HUES48 (cell line): ENCODE results near the gene PFDN6.

Source experiments
- H3K27ac ChIP-seq: one replicate; pipeline ENCODE4 v1.7.0; 2013; ENCODE audit warnings: low read depth, low read length, inconsistent platforms
- H3K27me3 ChIP-seq: 2 replicates; pipeline ENCODE4 v1.6.1; 2013; ENCODE audit warnings: mild to moderate bottlenecking, low read length; ENCODE audit not compliant: control insufficient read depth, insufficient read depth
- H3K36me3 ChIP-seq: 2 replicates; pipeline ENCODE4 v1.6.1; 2013; ENCODE audit warnings: low read length; ENCODE audit not compliant: control insufficient read depth, insufficient read depth
- H3K4me1 ChIP-seq: 2 replicates; pipeline ENCODE4 v1.6.1; 2013; ENCODE audit warnings: mild to moderate bottlenecking, low read length; ENCODE audit not compliant: control insufficient read depth, insufficient read depth
- H3K4me3 ChIP-seq: 2 replicates; pipeline ENCODE4 v1.5.1; 2013; ENCODE audit warnings: mild to moderate bottlenecking, low read depth, low read length
- H3K9ac ChIP-seq: 2 replicates; pipeline ENCODE4 v1.6.1; 2013; ENCODE audit warnings: mild to moderate bottlenecking, low read depth, low read length, moderate library complexity
- H3K9me3 ChIP-seq: 2 replicates; pipeline ENCODE4 v1.6.1; 2013; ENCODE audit warnings: low read length; ENCODE audit not compliant: control insufficient read depth, insufficient read depth

PFDN6 gene

GRCh38 chr6:33297956-33298772 is 8.8 kb downstream of the PFDN6 start:
- H3K9ac ChIP-seq, result no peak overlapping the region
- H3K27ac ChIP-seq, result peak overlapping the region; percentile 85
- H3K4me1 ChIP-seq, result no peaks in the 10 kb centered on the region; the same call in 1 of the 2 replicates

GRCh38 chr6:33298773-33299236 is 9.4 kb downstream of the PFDN6 start, which contains the start of gene RGL2:
TSS of gene RGL2 (minus strand) at chr6:33298942. CDS start at chr6:33298610, 332 bp downstream.
- Histone ChIP-seq H3K36me3 (peaks cover 21% of the 10 kb centered on the region), H3K9ac (peak within 1 kb of the TSS; percentile 89)

More at GRCh38 chr6:33297956-33298772, 8.8 kb downstream of the PFDN6 start:
- H3K27me3 ChIP-seq, result no peaks in the 10 kb centered on the region
- H3K4me3 ChIP-seq, result peak overlapping the region; percentile 96
- H3K36me3 ChIP-seq, result peaks cover 27% of the 10 kb centered on the region
- H3K9me3 ChIP-seq, result no peaks in the 10 kb centered on the region

GRCh38 chr6:33299237-33299944 is 10.0 kb downstream of the PFDN6 start:
- peak overlapping the region; percentile 100 for H3K27ac ChIP-seq
- H3K36me3 ChIP-seq, result peaks cover 19% of the 10 kb centered on the region
- no peaks in the 10 kb centered on the region for H3K9me3 ChIP-seq
- peak overlapping the region; percentile 89 for H3K9ac ChIP-seq
- peak overlapping the region; percentile 96 for H3K4me3 ChIP-seq
- H3K27me3 ChIP-seq, result no peaks in the 10 kb centered on the region
- no peaks in the 10 kb centered on the region; the same call in 1 of the 2 replicates for H3K4me1 ChIP-seq

More at GRCh38 chr6:33298773-33299236, 9.4 kb downstream of the PFDN6 start, which contains the start of gene RGL2:
- Histone ChIP-seq H3K4me3 (peak within 1 kb of the TSS; percentile 96), H3K4me1 (no peaks in the 10 kb centered on the region; the same call in 1 of the 2 replicates), H3K27me3 (no peaks in the 10 kb centered on the region), H3K27ac (peak within 1 kb of the TSS; percentile 100), H3K9me3 (no peaks in the 10 kb centered on the region)

- H3K36me3 ChIP-seq, result peaks cover 3% of the 10 kb centered on the region; the same call in 1 of the 2 replicates
- H3K4me3 ChIP-seq, result no peak overlapping the region
- no peaks in the 10 kb centered on the region for H3K27me3 ChIP-seq
- H3K9me3 ChIP-seq, result no peaks in the 10 kb centered on the region
- no peaks in the 10 kb centered on the region; the same call in 1 of the 2 replicates for H3K4me1 ChIP-seq
- H3K27ac ChIP-seq, result no peak overlapping the region
- no peak overlapping the region for H3K9ac ChIP-seq
Observed at GRCh38 chr6:33301877-33302276, 12.5 kb downstream of the PFDN6 start.

GRCh38 chr6:33304216-33304615 is 14.8 kb downstream of the PFDN6 start:
- Histone ChIP-seq H3K9ac (no peak overlapping the region), H3K36me3 (peaks cover 3% of the 10 kb centered on the region; the same call in 1 of the 2 replicates), H3K27ac (no peak overlapping the region)

GRCh38 chr6:33305052-33305451 is 15.7 kb downstream of the PFDN6 start:
- Histone ChIP-seq H3K9ac (no peak overlapping the region), H3K4me1 (no peaks in the 10 kb centered on the region), H3K9me3 (no peaks in the 10 kb centered on the region), H3K4me3 (no peak overlapping the region), H3K36me3 (peaks cover 3% of the 10 kb centered on the region; the same call in 1 of the 2 replicates), H3K27me3 (no peaks in the 10 kb centered on the region), H3K27ac (no peak overlapping the region)

More at GRCh38 chr6:33304216-33304615, 14.8 kb downstream of the PFDN6 start:
- Histone ChIP-seq H3K27me3 (no peaks in the 10 kb centered on the region), H3K9me3 (no peaks in the 10 kb centered on the region), H3K4me1 (no peaks in the 10 kb centered on the region), H3K4me3 (no peak overlapping the region)

- no peaks in the 10 kb centered on the region for H3K4me1 ChIP-seq
- H3K36me3 ChIP-seq, result peaks cover 3% of the 10 kb centered on the region; the same call in 1 of the 2 replicates
- H3K27me3 ChIP-seq, result no peaks in the 10 kb centered on the region
- no peak overlapping the region for H3K4me3 ChIP-seq
- no peak overlapping the region for H3K27ac ChIP-seq
- H3K9ac ChIP-seq, result no peak overlapping the region
- H3K9me3 ChIP-seq, result no peaks in the 10 kb centered on the region
Observed at GRCh38 chr6:33306356-33306755, 17.0 kb downstream of the PFDN6 start.

- Histone ChIP-seq H3K9me3 (no peaks in the 10 kb centered on the region), H3K27ac (peak overlapping the region; percentile 76), H3K4me3 (peak overlapping the region; percentile 98), H3K36me3 (peaks cover 4% of the 10 kb centered on the region), H3K27me3 (no peaks in the 10 kb centered on the region), H3K9ac (0 out of 2 replicates have a peak overlapping the region, but pooled peaks have one; percentile 71), H3K4me1 (peaks cover 21% of the 10 kb centered on the region)
Observed at GRCh38 chr6:33312361-33313104, 23.1 kb downstream of the PFDN6 start.

GRCh38 chr6:33313105-33313708 is 23.8 kb downstream of the PFDN6 start:
- Histone ChIP-seq H3K9ac (peak overlapping the region; percentile 71; the same call in 1 of the 2 replicates), H3K27me3 (no peaks in the 10 kb centered on the region), H3K36me3 (peaks cover 4% of the 10 kb centered on the region), H3K27ac (peak overlapping the region; percentile 76), H3K4me1 (peaks cover 23% of the 10 kb centered on the region), H3K4me3 (peak overlapping the region; percentile 98), H3K9me3 (no peaks in the 10 kb centered on the region)
